ENCODE results near the gene ZNF646.

DNA sequence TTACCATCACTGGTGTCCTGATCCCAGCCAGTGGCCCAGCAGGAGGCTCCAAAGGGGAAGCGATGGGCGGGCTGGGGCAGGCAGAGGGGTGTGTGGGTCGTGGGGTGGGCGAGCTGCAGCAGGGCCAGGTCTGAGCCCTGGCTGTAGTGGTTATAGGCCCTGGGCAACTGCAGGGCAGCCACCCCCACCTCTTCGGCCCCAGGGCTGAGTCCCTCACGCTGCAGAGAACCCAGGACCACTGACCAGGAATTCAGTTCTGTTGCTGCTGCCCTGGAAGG, 12.3 kb downstream of the ZNF646 start:
- no peak for TF ChIP-seq CTCF (conservative IDR thresholded peaks at IDR 0.05; ENCODE audit: low read length)
- no peak for TF ChIP-seq EZH2phosphoT487 (IDR thresholded peaks at IDR 0.05; ENCODE audit: borderline replicate concordance, low read depth, low read length)
